CD4-positive, alpha-beta memory T cell (primary cell): ENCODE data around the gene UCMA. TPM values are rescaled to one million over a fixed set of nuclear protein-coding genes. Genes with fewer than 3 reads are reported as not detected.
A peak's percentile ranks its signal among the peaks of the same experiment; 100 is the strongest.

ENCODE experiments used
- CTCF ChIA-PET: fragments of 350-600 bp; sonication (Branson Sonifier 250); formaldehyde crosslinking; loops from one replicate; lab custom pipeline; 2021; ENCODE audit warnings: inconsistent platforms; ENCODE audit not compliant: partially characterized antibody; lab: Charles Lee
- POLR2A ChIA-PET: fragments of 350-600 bp; sonication (Branson Sonifier 250); formaldehyde crosslinking; loops from one replicate; lab custom pipeline; 2021; ENCODE audit not compliant: partially characterized antibody; lab: Charles Lee
- DNase-seq, 5 donors: peaks; one replicate each; pipeline versions ENCODE4 v3.0.0 to v3.0.0-alpha.2; 2020 to 2022; ENCODE audit warnings: mixed read lengths in 1 of 5
- H3K27ac ChIP-seq: one replicate; pipeline ENCODE4 v1.7.0; 2013; ENCODE audit warnings: low read depth, low read length
- H3K27me3 ChIP-seq: 2 replicates; pipeline ENCODE4 v1.7.0; 2013; ENCODE audit warnings: mild to moderate bottlenecking, low read length, moderate library complexity; ENCODE audit not compliant: insufficient read depth
- H3K36me3 ChIP-seq: 2 replicates; pipeline ENCODE4 v1.7.0; 2013; ENCODE audit warnings: mild to moderate bottlenecking, low read length, moderate library complexity; ENCODE audit not compliant: insufficient read depth
- H3K4me1 ChIP-seq: 2 replicates; pipeline ENCODE4 v1.7.0; 2013; ENCODE audit warnings: mild to moderate bottlenecking, low read length, moderate library complexity; ENCODE audit not compliant: insufficient read depth
- H3K4me3 ChIP-seq, 2 donors: one replicate each; pipeline ENCODE4 v1.7.0; 2013; ENCODE audit warnings: low read length in 2 of 2, mild to moderate bottlenecking in 1 of 2
- H3K9me3 ChIP-seq, 2 donors: one replicate each; pipeline ENCODE4 v1.7.0; 2013; ENCODE audit warnings: low read length in 2 of 2, control low read depth in 1 of 2; ENCODE audit not compliant: control insufficient read depth in 1 of 2
- H3K27ac Mint-ChIP-seq, 7 donors: one replicate each; pipeline ENCODE4 v1.8.0; 2020 to 2021; ENCODE audit warnings: mixed read lengths in 7 of 7, mild to moderate bottlenecking in 6 of 7, inconsistent platforms in 3 of 7, moderate library complexity in 3 of 7
- H3K27me3 Mint-ChIP-seq, 2 donors: one replicate each; pipeline ENCODE4 v1.8.0; 2020 to 2021; ENCODE audit warnings: mixed read lengths in 2 of 2
- H3K36me3 Mint-ChIP-seq, 2 donors: one replicate each; pipeline ENCODE4 v1.8.0; 2020 to 2021; ENCODE audit warnings: mixed read lengths in 2 of 2, inconsistent platforms in 1 of 2, mild to moderate bottlenecking in 1 of 2
- H3K4me1 Mint-ChIP-seq, 4 donors: one replicate each; pipeline ENCODE4 v1.8.0; 2020 to 2021; ENCODE audit warnings: mixed read lengths in 4 of 4, mild to moderate bottlenecking in 1 of 4
- H3K4me3 Mint-ChIP-seq, 8 donors: one replicate each; pipeline ENCODE4 v1.8.0; 2020 to 2021; ENCODE audit warnings: mixed read lengths in 8 of 8, mild to moderate bottlenecking in 7 of 8, moderate library complexity in 6 of 8, inconsistent platforms in 3 of 8
- H3K9me3 Mint-ChIP-seq, 8 donors: one replicate each; pipeline ENCODE4 v1.8.0; 2020 to 2021; ENCODE audit warnings: mixed read lengths in 8 of 8, mild to moderate bottlenecking in 5 of 8, inconsistent platforms in 3 of 8, moderate library complexity in 1 of 8
- intact Hi-C: fragments of 100-400 bp; cut with micrococcal nuclease; formaldehyde crosslinking; loops from one replicate; pipeline ENCODE4 v1.15.1; 2023
- polyA plus RNA-seq, 2 donors: library from polyadenylated mRNA; unstranded; fragments of 300-500 nt; fragmentation: Illumina TruSeq; gene quantifications; one replicate each; pipeline ENCODE4 v1.2.3, GENCODE V29; 2021
- total RNA-seq, 2 experiments: library from RNA; stranded (reverse); gene quantifications; one replicate each; pipeline ENCODE4 v1.2.3, GENCODE V29; 2021

UCMA gene
- total and polyA plus RNA-seq, 4 experiments from 2014 or later = not detected

- no peaks in the 10 kb centered on the region for H3K27me3 ChIP-seq
- H3K4me3 ChIP-seq = no peak overlapping the region
- Mint-ChIP-seq H3K27ac (no peak overlapping the region), H3K9me3 (no peaks in the 10 kb centered on the region), H3K4me1 (no peaks in the 10 kb centered on the region), H3K27me3 (no peaks in the 10 kb centered on the region), H3K36me3 (no peaks in the 10 kb centered on the region), H3K4me3 (no peak overlapping the region)
- ChIA-PET CTCF (no interaction called here), POLR2A (no interaction called here)
- H3K4me1 ChIP-seq = no peaks in the 10 kb centered on the region
- intact Hi-C loops = no loop called here
- H3K36me3 ChIP-seq = no peaks in the 10 kb centered on the region
- no peak overlapping the region for H3K27ac ChIP-seq
- no peak for DNase-seq
- no peaks in the 10 kb centered on the region for H3K9me3 ChIP-seq
Observed at GRCh38 chr10:13190816-13191215, 43.4 kb downstream of the UCMA start.

DNA sequence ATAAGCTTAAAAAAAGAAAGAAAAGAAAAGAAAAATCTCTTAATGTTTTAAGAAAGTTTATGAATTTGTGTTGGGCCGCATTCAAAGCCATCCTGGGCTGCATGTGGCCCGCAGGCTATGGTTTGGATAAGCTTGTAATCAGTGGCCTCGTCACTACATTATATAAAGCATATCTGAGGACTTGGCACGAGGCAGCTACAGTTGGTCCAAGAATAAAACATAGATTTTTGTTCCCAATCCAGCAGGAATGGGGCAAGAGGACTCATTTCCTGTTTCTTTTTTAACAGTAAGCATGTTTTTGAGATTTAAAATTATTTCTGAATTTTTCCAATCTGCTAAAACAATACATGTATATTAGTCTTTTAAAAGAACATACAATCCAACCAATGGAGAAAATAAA is 44.2 kb downstream of the UCMA start:
- no peak overlapping the region for H3K4me3 ChIP-seq
- H3K4me1 ChIP-seq = no peaks in the 10 kb centered on the region
- no peak for DNase-seq
- intact Hi-C loops = no loop called here
- Mint-ChIP-seq H3K9me3 (no peaks in the 10 kb centered on the region), H3K4me1 (no peaks in the 10 kb centered on the region), H3K4me3 (no peak overlapping the region), H3K27ac (no peak overlapping the region), H3K27me3 (no peaks in the 10 kb centered on the region), H3K36me3 (no peaks in the 10 kb centered on the region)
- H3K36me3 ChIP-seq = no peaks in the 10 kb centered on the region
- no peaks in the 10 kb centered on the region for H3K9me3 ChIP-seq
- H3K27ac ChIP-seq = no peak overlapping the region
- POLR2A ChIA-PET = no interaction called here
- H3K27me3 ChIP-seq = no peaks in the 10 kb centered on the region
- CTCF ChIA-PET = no interaction called here

DNA sequence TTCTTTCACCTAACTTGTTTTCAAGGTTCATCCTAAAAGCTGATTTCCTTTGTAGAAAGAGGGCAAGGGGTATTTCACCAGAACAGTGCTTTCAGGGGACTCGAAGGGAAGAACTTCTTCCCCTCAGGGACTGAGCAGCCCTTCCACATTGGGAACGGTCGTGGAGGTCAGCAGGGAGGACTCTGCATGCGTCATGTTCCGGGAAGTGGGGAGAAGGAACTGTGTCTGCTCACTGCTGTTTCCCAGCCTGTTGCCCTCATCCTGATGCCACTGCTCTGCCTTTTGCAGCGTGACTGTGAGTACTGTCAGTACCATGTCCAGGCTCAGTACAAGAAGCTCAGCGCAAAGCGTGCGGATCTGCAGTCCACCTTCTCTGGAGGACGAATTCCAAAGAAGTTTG is 45.6 kb downstream of the UCMA start:
- H3K27ac Mint-ChIP-seq = no peak overlapping the region
- no peak overlapping the region for H3K27ac ChIP-seq
- no peaks in the 10 kb centered on the region for H3K4me1 ChIP-seq
- intact Hi-C loops = no loop called here
- DNase-seq = no peak
- no peaks in the 10 kb centered on the region for H3K27me3 Mint-ChIP-seq
- H3K27me3 ChIP-seq = no peaks in the 10 kb centered on the region
- H3K36me3 Mint-ChIP-seq = no peaks in the 10 kb centered on the region
- no peaks in the 10 kb centered on the region for H3K9me3 Mint-ChIP-seq
- POLR2A ChIA-PET = no interaction called here
- CTCF ChIA-PET = no interaction called here
- H3K4me1 Mint-ChIP-seq = no peaks in the 10 kb centered on the region
- no peak overlapping the region for H3K4me3 Mint-ChIP-seq
- H3K9me3 ChIP-seq = no peaks in the 10 kb centered on the region
- H3K4me3 ChIP-seq = no peak overlapping the region
- H3K36me3 ChIP-seq = no peaks in the 10 kb centered on the region

DNA sequence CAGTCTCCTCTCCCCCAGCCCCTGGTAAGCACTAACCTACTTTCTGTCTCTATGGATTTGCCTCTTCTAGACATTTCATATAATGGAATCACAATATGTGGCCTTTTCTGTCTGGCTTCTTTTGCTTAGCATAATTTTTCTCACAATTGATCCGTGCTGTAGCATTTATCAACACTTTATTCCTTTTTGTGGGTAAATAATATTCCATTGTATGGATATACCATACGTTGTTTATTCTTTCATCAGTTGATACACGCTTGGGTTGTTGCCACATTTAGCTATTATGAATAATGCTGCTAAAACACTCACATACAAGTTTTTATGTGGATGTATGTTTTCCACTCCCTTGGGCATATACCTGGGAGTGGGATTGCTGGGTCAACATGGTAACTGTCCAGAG is 47.0 kb downstream of the UCMA start:
- Histone ChIP-seq H3K27me3 (no peaks in the 10 kb centered on the region), H3K4me3 (no peak overlapping the region), H3K9me3 (no peaks in the 10 kb centered on the region), H3K36me3 (no peaks in the 10 kb centered on the region), H3K27ac (no peak overlapping the region), H3K4me1 (no peaks in the 10 kb centered on the region)
- POLR2A ChIA-PET = no interaction called here
- Mint-ChIP-seq H3K27ac (peak overlapping the region in 3 of 7 donors; percentile 35 to 41 (median 38)), H3K27me3 (no peaks in the 10 kb centered on the region), H3K4me1 (no peaks in the 10 kb centered on the region), H3K36me3 (no peaks in the 10 kb centered on the region), H3K9me3 (no peaks in the 10 kb centered on the region), H3K4me3 (no peak overlapping the region)
- DNase-seq = no peak
- intact Hi-C loops = no loop called here
- CTCF ChIA-PET = no interaction called here

DNA sequence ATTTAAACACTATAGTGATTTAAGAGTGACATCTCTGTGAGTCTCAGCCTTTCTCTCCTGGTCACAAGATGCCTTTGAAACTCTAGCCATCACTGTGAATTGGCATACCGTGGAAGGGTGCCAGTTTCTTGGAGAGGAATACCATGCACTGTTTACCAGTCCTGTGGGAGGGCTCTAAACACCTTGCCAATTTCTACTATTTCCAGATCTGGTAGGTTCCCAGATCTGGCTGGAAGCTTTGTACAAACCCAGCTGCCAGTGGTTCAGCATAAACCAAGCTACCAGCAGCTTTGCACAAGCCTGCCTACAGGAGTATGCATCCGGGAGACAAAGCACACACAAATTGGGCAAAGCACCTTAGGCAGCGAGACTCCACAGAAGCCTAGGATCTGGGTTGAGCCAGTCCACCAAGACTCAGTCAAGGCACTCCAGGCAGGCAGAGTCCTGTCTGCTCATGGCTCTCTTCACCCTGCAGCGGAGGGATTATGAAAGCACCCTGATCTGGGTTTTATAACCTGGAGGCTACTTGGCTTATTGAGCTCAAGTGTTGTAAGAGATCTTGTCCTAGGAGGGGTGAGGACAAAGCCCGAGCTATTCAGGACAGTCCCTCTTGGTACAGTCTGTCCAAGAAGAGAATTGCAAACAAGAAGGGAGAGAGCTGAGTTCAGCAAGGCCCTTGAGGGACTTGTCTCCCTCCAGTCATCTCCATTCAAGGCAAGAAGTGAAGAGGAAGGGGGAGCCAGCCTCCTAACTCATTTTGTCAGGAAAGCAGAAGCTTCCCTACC is 49.3 kb downstream of the UCMA start:
- no peaks in the 10 kb centered on the region for H3K4me1 ChIP-seq
- Mint-ChIP-seq H3K4me1 (peaks cover 0 to 1% (median 0%) of the 10 kb centered on the region in 4 donors), H3K27me3 (no peaks in the 10 kb centered on the region), H3K4me3 (no peak overlapping the region), H3K9me3 (no peaks in the 10 kb centered on the region), H3K36me3 (no peaks in the 10 kb centered on the region), H3K27ac (no peak overlapping the region)
- H3K9me3 ChIP-seq = no peaks in the 10 kb centered on the region
- no peak overlapping the region for H3K27ac ChIP-seq
- no peaks in the 10 kb centered on the region for H3K36me3 ChIP-seq
- DNase-seq = no peak
- intact Hi-C loops = no loop called here
- no peak overlapping the region for H3K4me3 ChIP-seq
- no peaks in the 10 kb centered on the region for H3K27me3 ChIP-seq
- CTCF ChIA-PET = no interaction called here
- POLR2A ChIA-PET = no interaction called here

- H3K4me1 Mint-ChIP-seq = peaks cover 0 to 1% (median 0%) of the 10 kb centered on the region in 4 donors
- H3K4me3 Mint-ChIP-seq = no peak overlapping the region
- ChIA-PET CTCF (no interaction called here), POLR2A (no interaction called here)
- H3K4me3 ChIP-seq = no peak overlapping the region
- no peak overlapping the region for H3K27ac ChIP-seq
- intact Hi-C loops = no loop called here
- no peaks in the 10 kb centered on the region for H3K27me3 Mint-ChIP-seq
- H3K36me3 Mint-ChIP-seq = no peaks in the 10 kb centered on the region
- H3K4me1 ChIP-seq = no peaks in the 10 kb centered on the region
- H3K9me3 Mint-ChIP-seq = no peaks in the 10 kb centered on the region
- no peaks in the 10 kb centered on the region for H3K36me3 ChIP-seq
- H3K27ac Mint-ChIP-seq = no peak overlapping the region
- H3K27me3 ChIP-seq = no peaks in the 10 kb centered on the region
- no peak for DNase-seq
- H3K9me3 ChIP-seq = no peaks in the 10 kb centered on the region
Observed at GRCh38 chr10:13184276-13184675, 49.9 kb downstream of the UCMA start.

- Histone ChIP-seq H3K4me3 (no peak overlapping the region), H3K36me3 (no peaks in the 10 kb centered on the region), H3K4me1 (no peaks in the 10 kb centered on the region), H3K27me3 (no peaks in the 10 kb centered on the region), H3K9me3 (no peaks in the 10 kb centered on the region), H3K27ac (no peak overlapping the region)
- Mint-ChIP-seq H3K4me1 (peaks cover 0 to 1% (median 0%) of the 10 kb centered on the region in 4 donors), H3K36me3 (no peaks in the 10 kb centered on the region), H3K9me3 (no peaks in the 10 kb centered on the region), H3K4me3 (no peak overlapping the region), H3K27me3 (no peaks in the 10 kb centered on the region), H3K27ac (no peak overlapping the region)
- POLR2A ChIA-PET = no interaction called here
- CTCF ChIA-PET = no interaction called here
- no peak for DNase-seq
- intact Hi-C loops = no loop called here
Observed at GRCh38 chr10:13183625-13184024, 50.5 kb downstream of the UCMA start.
